Measurements from ENCODE around the gene CALML5.

- TF ChIP-seq SP1 (CRISPR knock-in tag; conservative IDR thresholded peaks at IDR 0.05) (no peak), ATF6 (CRISPR knock-in tag; IDR thresholded peaks at IDR 0.05) (no peak), CTCF (IDR thresholded peaks at IDR 0.05) (no peak), ERG (CRISPR knock-in tag; IDR thresholded peaks at IDR 0.05) (no peak), JAZF1 (CRISPR knock-in tag; IDR thresholded peaks at IDR 0.05) (no peak), ZNF512 (CRISPR knock-in tag; IDR thresholded peaks at IDR 0.05; ENCODE audit: borderline replicate concordance) (no peak), ATF3 (CRISPR knock-in tag; conservative IDR thresholded peaks at IDR 0.05) (no peak)
These were observed 8.3 kb upstream of the CALML5 start for GRCh38 chr10:5507649-5508131.

All from WTC11 (cell line).